Chondrocyte (in vitro differentiated cells): ENCODE data around the gene HMCES. TPM values are rescaled to one million over a fixed set of nuclear protein-coding genes. Genes with fewer than 3 reads are reported as not detected.
"Not testable (repeated sequence)": the region's sequence is repeated elsewhere in the genome, so short reads cannot be mapped to it uniquely, and the experiment has no call there.

ENCODE experiments used
- DNase-seq: peaks from one replicate; pipeline ENCODE4 v3.0.0; 2021; ENCODE audit warnings: mixed read lengths, low spot score
- H3K27ac Mint-ChIP-seq: one replicate; pipeline ENCODE4 v1.8.0; 2021; ENCODE audit warnings: mild to moderate bottlenecking, moderate library complexity, mixed read lengths; ENCODE audit not compliant: unreplicated experiment
- H3K27me3 Mint-ChIP-seq: 2 replicates; pipeline ENCODE4 v1.8.0; 2021; ENCODE audit warnings: low read depth, mixed read lengths
- H3K36me3 Mint-ChIP-seq: 2 replicates; pipeline ENCODE4 v1.8.0; 2021; ENCODE audit warnings: low read depth, mixed read lengths
- H3K4me1 Mint-ChIP-seq: 2 replicates; pipeline ENCODE4 v1.8.0; 2021; ENCODE audit warnings: low read depth, mild to moderate bottlenecking, mixed read lengths
- H3K4me3 Mint-ChIP-seq: one replicate; pipeline ENCODE4 v1.8.0; 2021; ENCODE audit warnings: mild to moderate bottlenecking, moderate library complexity, mixed read lengths; ENCODE audit not compliant: unreplicated experiment
- H3K9me3 Mint-ChIP-seq: 2 replicates; pipeline ENCODE4 v1.8.0; 2021; ENCODE audit warnings: low read depth, mixed read lengths
- CTCF ChIP-seq: fragments of 200-600 bp; sonication (generic); IDR thresholded peaks from 2 replicates; pipeline ENCODE4 v1.5.0; 2021; ENCODE audit warnings: antibody characterized with exemption, mild to moderate bottlenecking, moderate library complexity
- total RNA-seq: library from RNA; stranded (reverse); gene quantifications from 3 replicates; pipeline ENCODE4 v1.2.1, GENCODE V29; 2021

The HMCES gene
- total RNA-seq, 1 donor from 2014 or later = 25.9 TPM

GRCh38 chr3:129329858-129330257 is 51.2 kb downstream of the HMCES start:
- Mint-ChIP-seq H3K36me3 (no peaks in the 10 kb centered on the region), H3K4me3 (no peak overlapping the region), H3K27ac (no peak overlapping the region), H3K27me3 (peaks cover 3% of the 10 kb centered on the region), H3K4me1 (no peaks in the 10 kb centered on the region), H3K9me3 (no peaks in the 10 kb centered on the region)
- no peak for DNase-seq
- no peak for TF ChIP-seq CTCF

GRCh38 chr3:129330409-129330808 is 51.7 kb downstream of the HMCES start:
- TF ChIP-seq CTCF = no peak
- Mint-ChIP-seq H3K27me3 (peaks cover 3% of the 10 kb centered on the region), H3K27ac (no peak overlapping the region), H3K4me1 (no peaks in the 10 kb centered on the region), H3K36me3 (no peaks in the 10 kb centered on the region), H3K4me3 (no peak overlapping the region), H3K9me3 (no peaks in the 10 kb centered on the region)
- DNase-seq = no peak

GRCh38 chr3:129333891-129334290 is 55.2 kb downstream of the HMCES start:
- no peak for DNase-seq
- no peaks in the 10 kb centered on the region for H3K36me3 Mint-ChIP-seq
- H3K4me1 Mint-ChIP-seq = peaks cover 6% of the 10 kb centered on the region
- H3K27me3 Mint-ChIP-seq = peaks cover 3% of the 10 kb centered on the region
- no peak overlapping the region for H3K4me3 Mint-ChIP-seq
- H3K9me3 Mint-ChIP-seq = no peaks in the 10 kb centered on the region
- TF ChIP-seq CTCF = no peak
- H3K27ac Mint-ChIP-seq = no peak overlapping the region

GRCh38 chr3:129336093-129336706 is 57.5 kb downstream of the HMCES start:
- no peaks in the 10 kb centered on the region for H3K36me3 Mint-ChIP-seq
- H3K27ac Mint-ChIP-seq = no peak overlapping the region
- H3K4me1 Mint-ChIP-seq = peaks cover 6% of the 10 kb centered on the region
- DNase-seq = no peak
- TF ChIP-seq CTCF = no peak
- no peak overlapping the region for H3K4me3 Mint-ChIP-seq
- peaks cover 3% of the 10 kb centered on the region for H3K27me3 Mint-ChIP-seq
- H3K9me3 Mint-ChIP-seq = no peaks in the 10 kb centered on the region

GRCh38 chr3:129337719-129338118 is 59.0 kb downstream of the HMCES start:
- not testable (repeated sequence) for H3K36me3 Mint-ChIP-seq, H3K4me1 Mint-ChIP-seq, H3K4me3 Mint-ChIP-seq, H3K27me3 Mint-ChIP-seq, H3K9me3 Mint-ChIP-seq, H3K27ac Mint-ChIP-seq
- DNase-seq = peak; percentile 32

GRCh38 chr3:129339186-129339585 is 60.5 kb downstream of the HMCES start:
- not testable (repeated sequence) for DNase-seq, H3K27ac Mint-ChIP-seq, H3K4me1 Mint-ChIP-seq, H3K27me3 Mint-ChIP-seq, H3K9me3 Mint-ChIP-seq, H3K36me3 Mint-ChIP-seq, H3K4me3 Mint-ChIP-seq

- not testable (repeated sequence) for H3K9me3 Mint-ChIP-seq, H3K4me3 Mint-ChIP-seq, H3K27ac Mint-ChIP-seq, H3K36me3 Mint-ChIP-seq, H3K27me3 Mint-ChIP-seq, H3K4me1 Mint-ChIP-seq
- peak; percentile 49 for DNase-seq
These were observed 61.2 kb downstream of the HMCES start for GRCh38 chr3:129339833-129340232.
